Loucy (cell line): Measurements from ENCODE around the gene KBTBD4.
"Not testable (repeated sequence)": the region's sequence is repeated elsewhere in the genome, so short reads cannot be mapped to it uniquely, and the experiment has no call there.

Experiments
- H2AFZ ChIP-seq: fragments of 200-600 bp; sonication (generic); 2 replicates; pipeline ENCODE4 v1.6.0; 2016; ENCODE audit warnings: antibody characterized with exemption, mild to moderate bottlenecking, low read length, moderate library complexity
- H3F3A ChIP-seq: fragments of 200-600 bp; 2 replicates; pipeline ENCODE4 v1.6.0; 2016; ENCODE audit warnings: antibody characterized with exemption, low read depth, mild to moderate bottlenecking
- H3K27me3 ChIP-seq: fragments of 200-600 bp; sonication (generic); 2 replicates; pipeline ENCODE4 v1.6.1; 2014; ENCODE audit warnings: low read length, mild to moderate bottlenecking; ENCODE audit not compliant: insufficient read depth, poor library complexity, severe bottlenecking
- H3K36me3 ChIP-seq: fragments of 200-600 bp; sonication (generic); 2 replicates; pipeline ENCODE4 v1.6.1; 2016; ENCODE audit warnings: low read length; ENCODE audit not compliant: insufficient read depth
- H3K4me1 ChIP-seq: fragments of 200-600 bp; sonication (generic); 2 replicates; pipeline ENCODE4 v1.5.1; 2014; ENCODE audit warnings: low read length, mild to moderate bottlenecking; ENCODE audit not compliant: insufficient read depth, poor library complexity, severe bottlenecking
- H3K4me2 ChIP-seq: fragments of 200-600 bp; sonication (generic); 2 replicates; pipeline ENCODE4 v1.6.0; 2014; ENCODE audit warnings: antibody characterized with exemption, low read length, low read depth, mild to moderate bottlenecking; ENCODE audit not compliant: poor library complexity, severe bottlenecking
- H3K4me3 ChIP-seq: fragments of 200-600 bp; sonication (generic); 2 replicates; pipeline ENCODE4 v1.5.1; 2014; ENCODE audit warnings: low read length, mild to moderate bottlenecking, mixed read lengths; ENCODE audit not compliant: poor library complexity, severe bottlenecking
- H3K79me2 ChIP-seq: fragments of 200-600 bp; sonication (generic); 2 replicates; pipeline ENCODE4 v1.6.1; 2014; ENCODE audit warnings: low read length; ENCODE audit not compliant: insufficient read depth
- H3K9ac ChIP-seq: fragments of 200-600 bp; sonication (generic); 2 replicates; pipeline ENCODE4 v1.6.0; 2014; ENCODE audit warnings: mild to moderate bottlenecking, low read depth, low read length, moderate library complexity; ENCODE audit not compliant: poor library complexity, severe bottlenecking
- H3K9me2 ChIP-seq: fragments of 200-600 bp; sonication (generic); replicated peaks from 2 replicates; pipeline ENCODE4 v1.6.1; 2016; ENCODE audit warnings: low read depth, low read length, mixed read lengths
- H3K9me3 ChIP-seq: fragments of 200-600 bp; sonication (generic); 2 replicates; pipeline ENCODE4 v1.6.1; 2014; ENCODE audit warnings: mild to moderate bottlenecking, antibody characterized with exemption, low read length, low read depth; ENCODE audit not compliant: insufficient read depth
- H4K20me1 ChIP-seq: fragments of 200-600 bp; sonication (generic); 2 replicates; pipeline ENCODE4 v1.6.0; 2014; ENCODE audit warnings: antibody characterized with exemption, low read length, mild to moderate bottlenecking; ENCODE audit not compliant: insufficient read depth, poor library complexity, severe bottlenecking
- CTCF ChIP-seq: fragments of 200-600 bp; sonication (generic); conservative IDR thresholded peaks from 2 replicates; pipeline ENCODE4 v1.5.1; 2014; ENCODE audit warnings: mild to moderate bottlenecking, antibody characterized with exemption, low read length
- EZH2phosphoT487 ChIP-seq: fragments of 200-600 bp; IDR thresholded peaks from 2 replicates; pipeline ENCODE4 v1.6.1; 2018; ENCODE audit warnings: antibody characterized with exemption, mild to moderate bottlenecking, moderate library complexity, borderline replicate concordance

Gene KBTBD4

GRCh38 chr11:47550288-47551047, 28.3 kb downstream of the KBTBD4 start:
- H3F3A ChIP-seq = no peaks in the 10 kb centered on the region
- peaks cover 79% of the 10 kb centered on the region for H3K79me2 ChIP-seq
- no peaks in the 10 kb centered on the region for H3K9me3 ChIP-seq
- no peaks in the 10 kb centered on the region for H3K36me3 ChIP-seq
- H3K9ac ChIP-seq = peak overlapping the region; percentile 95
- TF ChIP-seq CTCF (no peak), EZH2phosphoT487 (no peak)
- peaks cover 38% of the 10 kb centered on the region for H3K4me1 ChIP-seq
- peaks cover 63% of the 10 kb centered on the region for H4K20me1 ChIP-seq
- peak overlapping the region; percentile 94 for H3K4me2 ChIP-seq
- H2AFZ ChIP-seq = no peak overlapping the region
- no peaks in the 10 kb centered on the region for H3K9me2 ChIP-seq
- peak overlapping the region; percentile 99 for H3K4me3 ChIP-seq
- no peaks in the 10 kb centered on the region for H3K27me3 ChIP-seq

- not testable (repeated sequence) for H3K27me3 ChIP-seq, H3F3A ChIP-seq, H3K4me2 ChIP-seq, H3K9me2 ChIP-seq, H2AFZ ChIP-seq, H3K9ac ChIP-seq, H3K4me3 ChIP-seq, H3K36me3 ChIP-seq, H3K9me3 ChIP-seq
- peaks cover 51% of the 10 kb centered on the region for H3K4me1 ChIP-seq
- peaks cover 100% of the 10 kb centered on the region for H3K79me2 ChIP-seq
- H4K20me1 ChIP-seq = peaks cover 92% of the 10 kb centered on the region
These were observed 32.5 kb downstream of the KBTBD4 start for GRCh38 chr11:47546274-47546673.

GRCh38 chr11:47545298-47545697, 33.5 kb downstream of the KBTBD4 start:
- no peak overlapping the region for H3K9ac ChIP-seq
- no peaks in the 10 kb centered on the region for H3F3A ChIP-seq
- H3K4me3 ChIP-seq = no peak overlapping the region
- H2AFZ ChIP-seq = no peak overlapping the region
- H3K9me3 ChIP-seq = no peaks in the 10 kb centered on the region
- TF ChIP-seq CTCF (no peak), EZH2phosphoT487 (no peak)
- no peaks in the 10 kb centered on the region for H3K27me3 ChIP-seq
- peaks cover 92% of the 10 kb centered on the region for H4K20me1 ChIP-seq
- H3K36me3 ChIP-seq = no peaks in the 10 kb centered on the region
- H3K4me2 ChIP-seq = peak overlapping the region; percentile 45
- peaks cover 100% of the 10 kb centered on the region for H3K79me2 ChIP-seq
- peaks cover 49% of the 10 kb centered on the region for H3K4me1 ChIP-seq
- no peaks in the 10 kb centered on the region for H3K9me2 ChIP-seq

- Histone ChIP-seq H3F3A (0 out of 2 replicates have a peak, but pooled peaks cover 6% of the 10 kb centered on the region), H3K4me3 (no peak overlapping the region), H3K36me3 (peaks cover 7% of the 10 kb centered on the region; the same call in 1 of the 2 replicates), H2AFZ (no peak overlapping the region), H3K4me1 (peaks cover 42% of the 10 kb centered on the region), H3K4me2 (peak overlapping the region; percentile 36), H3K79me2 (peaks cover 100% of the 10 kb centered on the region), H3K27me3 (no peaks in the 10 kb centered on the region), H4K20me1 (peaks cover 94% of the 10 kb centered on the region), H3K9ac (no peak overlapping the region), H3K9me2 (no peaks in the 10 kb centered on the region), H3K9me3 (no peaks in the 10 kb centered on the region)
- TF ChIP-seq CTCF = no peak
- no peak for TF ChIP-seq EZH2phosphoT487
These were observed 37.7 kb downstream of the KBTBD4 start for GRCh38 chr11:47541070-47541469.
